ENCODE measurements around the gene BLACAT1. TPM values are rescaled to one million over a fixed set of nuclear protein-coding genes. Genes with fewer than 3 reads are reported as not detected.
"Not testable (repeated sequence)": the region's sequence is repeated elsewhere in the genome, so short reads cannot be mapped to it uniquely, and the experiment has no call there.

Gene BLACAT1
- total RNA-seq, 2 experiments from 2014 or later, result 0.25 to 0.32 TPM

- no peak for ATAC-seq
- H3K36me3 Mint-ChIP-seq (ENCODE audit: low read depth), result no peaks in the 10 kb centered on the region
- no peak for DNase-seq
- H3K9me3 Mint-ChIP-seq (ENCODE audit: low read depth), result no peaks in the 10 kb centered on the region
- intact Hi-C loops (cut with DNase I, micrococcal nuclease), result no loop called here
- H3K27ac Mint-ChIP-seq, result no peak overlapping the region
- ChIA-PET POLR2A (no interaction called here), CTCF (interaction anchor here (0.8 to 1.3 kb wide), 2 partner anchors 47 to 144 kb away, joined by 3 to 7 read pairs; no protein-coding TSS in a partner anchor)
- no peak overlapping the region for H3K4me3 Mint-ChIP-seq
- H3K27me3 Mint-ChIP-seq, result peaks cover 7% of the 10 kb centered on the region
- peaks cover 17% of the 10 kb centered on the region for H3K4me1 Mint-ChIP-seq
These were observed 17.4 kb downstream of the BLACAT1 start for GRCh38 chr1:205438213-205439158.

GRCh38 chr1:205437570-205437969 is 18.3 kb downstream of the BLACAT1 start:
- Mint-ChIP-seq H3K27ac (no peak overlapping the region), H3K27me3 (peaks cover 7% of the 10 kb centered on the region), H3K4me3 (no peak overlapping the region), H3K36me3 (ENCODE audit: low read depth) (no peaks in the 10 kb centered on the region), H3K4me1 (peaks cover 17% of the 10 kb centered on the region), H3K9me3 (ENCODE audit: low read depth) (no peaks in the 10 kb centered on the region)
- ChIA-PET CTCF (no interaction called here), POLR2A (no interaction called here)
- ATAC-seq, result no peak
- intact Hi-C loops (cut with DNase I, micrococcal nuclease), result no loop called here
- no peak for DNase-seq

GRCh38 chr1:205436776-205437410 is 19.0 kb downstream of the BLACAT1 start:
- ChIA-PET CTCF (no interaction called here), POLR2A (no interaction called here)
- Mint-ChIP-seq H3K27ac (no peak overlapping the region), H3K4me3 (no peak overlapping the region), H3K36me3 (ENCODE audit: low read depth) (no peaks in the 10 kb centered on the region), H3K27me3 (peaks cover 12% of the 10 kb centered on the region), H3K9me3 (ENCODE audit: low read depth) (no peaks in the 10 kb centered on the region), H3K4me1 (peaks cover 16% of the 10 kb centered on the region)
- DNase-seq (no peak), ATAC-seq (no peak)
- intact Hi-C loops (cut with DNase I, micrococcal nuclease), result no loop called here

GRCh38 chr1:205435578-205436573 is 20.0 kb downstream of the BLACAT1 start:
- ChIA-PET CTCF (interaction anchor here (0.6 to 1.2 kb wide), 2 partner anchors 82 to 96 kb away, joined by 4 read pairs; no protein-coding TSS in a partner anchor), POLR2A (no interaction called here)
- no peaks in the 10 kb centered on the region for H3K9me3 Mint-ChIP-seq (ENCODE audit: low read depth)
- no peak overlapping the region for H3K4me3 Mint-ChIP-seq
- no peaks in the 10 kb centered on the region for H3K36me3 Mint-ChIP-seq (ENCODE audit: low read depth)
- H3K27ac Mint-ChIP-seq, result no peak overlapping the region
- intact Hi-C loops (cut with DNase I, micrococcal nuclease), result no loop called here
- DNase-seq (no peak), ATAC-seq (no peak)
- H3K27me3 Mint-ChIP-seq, result peaks cover 12% of the 10 kb centered on the region
- peaks cover 10% of the 10 kb centered on the region for H3K4me1 Mint-ChIP-seq

GRCh38 chr1:205434738-205435137 is 21.1 kb downstream of the BLACAT1 start:
- H3K4me3 Mint-ChIP-seq, result no peak overlapping the region
- no peak for ATAC-seq
- H3K36me3 Mint-ChIP-seq (ENCODE audit: low read depth), result no peaks in the 10 kb centered on the region
- intact Hi-C loops (cut with DNase I, micrococcal nuclease), result no loop called here
- H3K27me3 Mint-ChIP-seq, result peaks cover 12% of the 10 kb centered on the region
- DNase-seq, result no peak
- ChIA-PET POLR2A (no interaction called here), CTCF (no interaction called here)
- no peak overlapping the region for H3K27ac Mint-ChIP-seq
- H3K9me3 Mint-ChIP-seq (ENCODE audit: low read depth), result no peaks in the 10 kb centered on the region
- H3K4me1 Mint-ChIP-seq, result peaks cover 6% of the 10 kb centered on the region

GRCh38 chr1:205432692-205433091 is 23.2 kb downstream of the BLACAT1 start:
- H3K27ac Mint-ChIP-seq; H3K4me3 Mint-ChIP-seq; H3K4me1 Mint-ChIP-seq; H3K9me3 Mint-ChIP-seq (ENCODE audit: low read depth); H3K36me3 Mint-ChIP-seq (ENCODE audit: low read depth); DNase-seq; ATAC-seq; intact Hi-C loops (cut with DNase I, micrococcal nuclease); POLR2A ChIA-PET: not testable (repeated sequence)
- peaks cover 12% of the 10 kb centered on the region for H3K27me3 Mint-ChIP-seq
- CTCF ChIA-PET, result interaction anchor here (0.9 to 3.1 kb wide), 4 partner anchors 10 to 75 kb away, joined by 3 to 17 read pairs (median 4); no protein-coding TSS in a partner anchor

GRCh38 chr1:205432116-205432515 is 23.7 kb downstream of the BLACAT1 start:
- no peaks in the 10 kb centered on the region for H3K9me3 Mint-ChIP-seq (ENCODE audit: low read depth)
- peaks cover 6% of the 10 kb centered on the region for H3K4me1 Mint-ChIP-seq
- no peak overlapping the region for H3K27ac Mint-ChIP-seq
- no peak for ATAC-seq
- intact Hi-C loops (cut with DNase I, micrococcal nuclease), result no loop called here
- ChIA-PET POLR2A (no interaction called here), CTCF (interaction anchor here (0.9 to 3.1 kb wide), 7 partner anchors 11 to 78 kb away, joined by 3 to 17 read pairs (median 4); no protein-coding TSS in a partner anchor)
- peaks cover 12% of the 10 kb centered on the region for H3K27me3 Mint-ChIP-seq
- no peak overlapping the region for H3K4me3 Mint-ChIP-seq
- DNase-seq, result no peak
- H3K36me3 Mint-ChIP-seq (ENCODE audit: low read depth), result no peaks in the 10 kb centered on the region

GRCh38 chr1:205430696-205431305 is 25.0 kb downstream of the BLACAT1 start:
- ChIA-PET POLR2A (interaction anchor here (0.6 kb wide), 2 partner anchors 12 to 22 kb away, joined by 7 to 10 read pairs; no protein-coding TSS in a partner anchor), CTCF (interaction anchor here (0.6 to 3.1 kb wide), 17 partner anchors 9 to 202 kb away, joined by 3 to 23 read pairs (median 3); partner anchors contain the start of gene TMCC2)
- peak; percentile 82 for ATAC-seq
- Mint-ChIP-seq H3K9me3 (ENCODE audit: low read depth) (no peaks in the 10 kb centered on the region), H3K4me1 (peaks cover 6% of the 10 kb centered on the region), H3K4me3 (peak overlapping the region; percentile 73), H3K36me3 (ENCODE audit: low read depth) (no peaks in the 10 kb centered on the region), H3K27me3 (peaks cover 16% of the 10 kb centered on the region), H3K27ac (peak overlapping the region; percentile 67)
- peak; percentile 71 for DNase-seq
- intact Hi-C loops (cut with DNase I, micrococcal nuclease), result loop anchor here in 1 of 2 experiments (1.0 to 2.0 kb wide), 3 partner anchors 34 to 76 kb away; no protein-coding TSS in a partner anchor

GRCh38 chr1:205429762-205430695 is 25.8 kb downstream of the BLACAT1 start:
- ChIA-PET POLR2A (interaction anchor here (0.6 kb wide), 1 partner anchor 11 kb away, joined by 7 read pairs; no protein-coding TSS in a partner anchor), CTCF (interaction anchor here (0.6 to 3.1 kb wide), 17 partner anchors 11 to 202 kb away, joined by 3 to 23 read pairs (median 3); partner anchors contain the start of gene TMCC2)
- Mint-ChIP-seq H3K9me3 (ENCODE audit: low read depth) (no peaks in the 10 kb centered on the region), H3K27ac (no peak overlapping the region), H3K27me3 (peaks cover 13% of the 10 kb centered on the region), H3K4me3 (peak overlapping the region; percentile 73), H3K36me3 (ENCODE audit: low read depth) (no peaks in the 10 kb centered on the region), H3K4me1 (peaks cover 6% of the 10 kb centered on the region)
- intact Hi-C loops (cut with DNase I, micrococcal nuclease), result loop anchor here in 1 of 2 experiments (2.0 kb wide), 2 partner anchors 33 to 55 kb away; no protein-coding TSS in a partner anchor
- ATAC-seq (no peak), DNase-seq (no peak)
